Astrocyte (in vitro differentiated cells and primary cell): ENCODE results near the gene CSTF2.

Experiments used
- CTCF ChIP-seq: IDR thresholded peaks from 2 replicates; pipeline ENCODE4 v1.5.1; 2011; ENCODE audit warnings: low read depth, mild to moderate bottlenecking, inconsistent platforms, low read length, moderate library complexity; ENCODE audit not compliant: insufficient read depth
- EZH2 ChIP-seq: IDR thresholded peaks from 2 replicates; pipeline ENCODE4 v1.6.1; 2012; ENCODE audit warnings: mild to moderate bottlenecking, low read length, inconsistent platforms; ENCODE audit not compliant: insufficient read depth

- TF ChIP-seq EZH2 = no peak
- no peak for TF ChIP-seq CTCF
These were observed 706 bp upstream of the CSTF2 start for GRCh38 chrX:100819534-100819836.
